GM12878 (cell line): ENCODE data around the gene NFE2. TPM values are rescaled to one million over a fixed set of nuclear protein-coding genes. Genes with fewer than 3 reads are reported as not detected.

Experiments
- ATAC-seq: fragments of 200-7000 bp; cut with Tn5 transposase; 3 replicates; pipeline ENCODE4 v1.9.1; 2020; ENCODE audit warnings: mild to moderate bottlenecking, moderate library complexity
- BruUV-seq: library from RNA; stranded (reverse); fragments of 400-500 nt; replicated peaks from 2 replicates; lab custom pipeline; 2021; lab: Mats Ljungman, UMichigan
- CTCF ChIA-PET: fragments of 300-600 bp; sonication (Branson Sonifier 250); formaldehyde crosslinking; extraction: SDS; loops from one replicate; lab custom pipeline; 2021; ENCODE audit warnings: inconsistent platforms; lab: Yijun Ruan, JAX
- POLR2A ChIA-PET: fragments of 350-600 bp; formaldehyde crosslinking; extraction: SDS; loops from one replicate; lab custom pipeline; 2021; ENCODE audit warnings: inconsistent platforms; lab: Charles Lee
- RAD21 ChIA-PET: fragments of 300-600 bp; sonication (Branson Sonifier 250); formaldehyde crosslinking; loops from one replicate; lab custom pipeline; 2023; ENCODE audit warnings: antibody characterized with exemption; ENCODE audit not compliant: unreplicated experiment; lab: Charles Lee
- SMC1A ChIA-PET: fragments of 300-600 bp; sonication (Branson Sonifier 250); formaldehyde crosslinking; loops from one replicate; lab custom pipeline; 2023; ENCODE audit not compliant: unreplicated experiment, uncharacterized antibody; lab: Charles Lee
- DNase-seq: peaks from one replicate; pipeline ENCODE4 v3.0.0-alpha.2; 2011; ENCODE audit warnings: low read depth, low spot score
- FAIRE-seq: peaks from 3 replicates; lab custom pipeline; 2011; peaks lifted over from hg19 to GRCh38; lab: Jason Lieb, UNC
- H2AFZ ChIP-seq: 2 replicates; pipeline ENCODE4 v1.6.0; 2011; ENCODE audit warnings: low read depth, low read length, control low read depth; ENCODE audit not compliant: control insufficient read depth
- H3K27ac ChIP-seq: 2 replicates; pipeline ENCODE4 v1.5.1; 2011; ENCODE audit warnings: control low read depth; ENCODE audit not compliant: control insufficient read depth, insufficient read depth
- H3K27me3 ChIP-seq, 2 experiments: replicated peaks in 1 of 2; 2 replicates each; pipeline versions ENCODE4 v1.6.0 to v1.6.1; 2011; ENCODE audit warnings: low read length in 1 of 2; ENCODE audit not compliant: control insufficient read depth in 2 of 2, insufficient read depth in 2 of 2
- H3K36me3 ChIP-seq, 2 experiments: 2 replicates each; pipeline ENCODE4 v1.5.1; 2011; ENCODE audit warnings: low read length in 1 of 2; ENCODE audit not compliant: control insufficient read depth in 2 of 2, insufficient read depth in 2 of 2
- H3K4me1 ChIP-seq: 2 replicates; pipeline ENCODE4 v1.6.1; 2011; ENCODE audit warnings: mild to moderate bottlenecking, low read length, moderate library complexity, mixed read lengths; ENCODE audit not compliant: control insufficient read depth, insufficient read depth
- H3K4me2 ChIP-seq: 2 replicates; pipeline ENCODE4 v1.6.0; 2011; ENCODE audit warnings: control low read depth; ENCODE audit not compliant: control insufficient read depth, insufficient read depth
- H3K4me3 ChIP-seq: fragments of 200-600 bp; sonication (generic); 2 replicates; pipeline ENCODE4 v1.5.1; 2016
- H3K79me2 ChIP-seq: 2 replicates; pipeline ENCODE4 v1.6.0; 2011; ENCODE audit warnings: low read length; ENCODE audit not compliant: control insufficient read depth, insufficient read depth
- H3K9ac ChIP-seq: 2 replicates; pipeline ENCODE4 v1.8.0; 2011; ENCODE audit warnings: low read length, control low read depth, mixed read lengths; ENCODE audit not compliant: control insufficient read depth, insufficient read depth
- H3K9me3 ChIP-seq: replicated peaks from 3 replicates; pipeline ENCODE4 v1.5.1; 2011; ENCODE audit warnings: mild to moderate bottlenecking, low read length; ENCODE audit not compliant: control insufficient read depth, insufficient read depth
- H4K20me1 ChIP-seq: 2 replicates; pipeline ENCODE4 v1.6.0; 2011; ENCODE audit not compliant: control insufficient read depth, insufficient read depth
- FOS ChIP-seq: IDR thresholded peaks from 3 replicates; pipeline ENCODE4 v1.6.1; 2011; ENCODE audit warnings: borderline replicate concordance; ENCODE audit not compliant: insufficient read length; ENCODE audit errors: extremely low read depth
- HDGF ChIP-seq: fragments of 450-650 bp; IDR thresholded peaks from 2 replicates; pipeline ENCODE4 v1.6.1; 2016; ENCODE audit warnings: antibody characterized with exemption
- PRDM15 ChIP-seq: fragments of 450-650 bp; formaldehyde crosslinking; IDR thresholded peaks from 2 replicates; pipeline ENCODE4 v1.4.0; 2020; ENCODE audit warnings: mild to moderate bottlenecking, moderate library complexity
- WGBS: methylation state at CpG from one replicate; pipeline ENCODE4 v1.1.6; 2016; ENCODE audit warnings: low lambda C conversion rate; ENCODE audit not compliant: insufficient replicate concordance, insufficient coverage; ENCODE audit errors: missing lambda C conversion rate; 5-methylcytosine and 5-hydroxymethylcytosine counted together
- in situ Hi-C: fragments of 300-500 bp; cut with MboI; formaldehyde crosslinking; loops from 9 replicates; pipeline ENCODE4 v1.14.3; 2018; ENCODE audit warnings: mixed read lengths
- intact Hi-C: fragments of 100-400 bp; cut with micrococcal nuclease; formaldehyde crosslinking; loops from one replicate; pipeline ENCODE4 v1.14.2; 2022; ENCODE audit not compliant: unreplicated experiment
- polyA plus RNA-seq, 11 experiments: library from polyadenylated mRNA; depleted of rRNA in 4 of 11; unstranded in 6 of 11; stranded (reverse) in 5 of 11; fragments of >200 nt; fragmentation: Nextera tagmentation in 4 of 11; fragmentation: Illumina TruSeq in 1 of 11; extraction: Ambion mirVana in 4 of 11; extraction: Trizol in 1 of 11; gene quantifications; 1 replicate in 1 of 11; 2 replicates in 10 of 11; pipeline versions ENCODE4 v1.2.1 to v1.2.3, GENCODE V29; 2011 to 2016; ENCODE audit warnings: inconsistent platforms in 2 of 11, missing spikeins in 2 of 11, low read depth in 1 of 11
- total RNA-seq, 4 experiments: library from RNA; depleted of rRNA in 3 of 4; stranded (reverse); fragments of >200 nt in 3 of 4; fragmentation: Illumina TruSeq in 1 of 4; extraction: Trizol in 1 of 4; gene quantifications; 2 replicates each; pipeline versions ENCODE4 v1.2.1 to v1.2.3, GENCODE V29; 2013 to 2021

Gene NFE2
- total and polyA plus RNA-seq, 10 of the 15 experiments (the other 5 are each of a cell fraction or from before 2014, with no cell fraction given) = 0.06 to 0.28 TPM; not detected in 8

DNA sequence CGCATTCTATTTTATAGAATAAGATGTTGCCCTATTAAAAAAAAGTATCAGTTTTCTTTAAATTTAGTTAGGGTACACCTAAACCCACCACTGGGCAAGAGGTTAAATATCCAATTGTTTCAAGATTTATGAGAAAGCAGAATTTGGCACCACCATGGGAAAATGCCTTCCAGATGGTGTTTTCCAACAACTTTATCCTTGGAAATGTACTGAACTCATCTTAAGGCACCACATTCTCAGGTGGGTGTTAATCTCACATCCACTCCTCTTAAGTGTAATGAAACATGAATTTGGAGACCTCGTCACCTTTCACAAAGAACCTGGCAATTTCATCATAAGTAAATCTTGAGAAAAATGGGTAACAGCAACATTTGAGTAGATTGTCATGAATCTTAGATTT, 34.0 kb downstream of the NFE2 start:
- FAIRE-seq = no peak
- TF ChIP-seq HDGF = no peak
- no peak for TF ChIP-seq PRDM15
- no peak for TF ChIP-seq FOS

More for the DNA sequence above, 34.0 kb downstream of the NFE2 start:
- Histone ChIP-seq H3K27me3 (no peaks in the 10 kb centered on the region), H3K4me1 (peaks cover 2% of the 10 kb centered on the region), H3K79me2 (peaks cover 36% of the 10 kb centered on the region), H3K36me3 (peaks cover 0 to 3% of the 10 kb centered on the region in 2 experiments; a peak in 1 of 4 replicates), H3K27ac (no peak overlapping the region), H2AFZ (no peak overlapping the region), H3K4me2 (no peak overlapping the region), H3K9ac (no peak overlapping the region), H3K9me3 (no peaks in the 10 kb centered on the region), H3K4me3 (no peak overlapping the region), H4K20me1 (no peaks in the 10 kb centered on the region)
- 100% methylated on average over 2 of the region's 2 CpGs for WGBS
- ChIA-PET POLR2A (interaction anchor here (1.8 to 2.0 kb wide), 2 partner anchors 8 to 14 kb away, joined by 8 to 12 read pairs; partner anchors contain the start of genes CBX5 and HNRNPA1), SMC1A (no interaction called here), RAD21 (no interaction called here), CTCF (interaction anchor here (0.6 to 1.8 kb wide), 2 partner anchors 15 to 52 kb away, joined by 3 to 8 read pairs; no protein-coding TSS in a partner anchor)
- in situ Hi-C loops = no loop called here
- no peak for DNase-seq
- intact Hi-C loops = no loop called here
- ATAC-seq = no peak
- no TSS peak for BruUV-seq
